Measurements from ENCODE around the gene NDNF. TPM values are rescaled to one million over a fixed set of nuclear protein-coding genes. Genes with fewer than 3 reads are reported as not detected.

The NDNF gene
- total RNA-seq, 1 donor from 2014 or later, result 201 TPM

- TF ChIP-seq CTCF (IDR thresholded peaks at IDR 0.05), result no peak
- no peak for DNase-seq
- Histone ChIP-seq H3K27me3 (no peaks in the 10 kb centered on the region), H3K9me3 (no peaks in the 10 kb centered on the region), H3K4me1 (no peaks in the 10 kb centered on the region), H3K27ac (no peak overlapping the region), H3K4me3 (no peak overlapping the region), H3K36me3 (no peaks in the 10 kb centered on the region)
- no peak for ATAC-seq
- intact Hi-C loops (cut with DNase I), result no loop called here
These were observed 42.2 kb downstream of the NDNF start for GRCh38 chr4:121030131-121030530.

GRCh38 chr4:121026034-121026433, 46.3 kb downstream of the NDNF start:
- no peaks in the 10 kb centered on the region for H3K4me1 ChIP-seq
- H3K36me3 ChIP-seq, result no peaks in the 10 kb centered on the region
- ATAC-seq, result no peak

GRCh38 chr4:121025540-121025939, 46.8 kb downstream of the NDNF start:
- H3K9me3 ChIP-seq, result no peaks in the 10 kb centered on the region
- ATAC-seq, result no peak
- no peak for DNase-seq
- intact Hi-C loops (cut with DNase I), result no loop called here
- no peaks in the 10 kb centered on the region for H3K27me3 ChIP-seq
- H3K27ac ChIP-seq, result no peak overlapping the region
- H3K36me3 ChIP-seq, result no peaks in the 10 kb centered on the region
- no peak for TF ChIP-seq CTCF (IDR thresholded peaks at IDR 0.05)
- no peaks in the 10 kb centered on the region for H3K4me1 ChIP-seq
- no peak overlapping the region for H3K4me3 ChIP-seq

More at GRCh38 chr4:121026034-121026433, 46.3 kb downstream of the NDNF start:
- no peak for TF ChIP-seq CTCF (IDR thresholded peaks at IDR 0.05)
- H3K9me3 ChIP-seq, result no peaks in the 10 kb centered on the region
- H3K27me3 ChIP-seq, result no peaks in the 10 kb centered on the region
- H3K4me3 ChIP-seq, result no peak overlapping the region
- H3K27ac ChIP-seq, result no peak overlapping the region
- no peak for DNase-seq
- intact Hi-C loops (cut with DNase I), result no loop called here

- no peak for TF ChIP-seq CTCF (IDR thresholded peaks at IDR 0.05)
- intact Hi-C loops (cut with DNase I), result no loop called here
- no peaks in the 10 kb centered on the region for H3K27me3 ChIP-seq
These were observed 53.8 kb downstream of the NDNF start for GRCh38 chr4:121018543-121018942.

GRCh38 chr4:121016611-121017010, 55.7 kb downstream of the NDNF start:
- Histone ChIP-seq H3K36me3 (no peaks in the 10 kb centered on the region), H3K4me1 (no peaks in the 10 kb centered on the region), H3K4me3 (no peak overlapping the region), H3K9me3 (no peaks in the 10 kb centered on the region), H3K27me3 (no peaks in the 10 kb centered on the region), H3K27ac (no peak overlapping the region)
- ATAC-seq (peak; percentile 45), DNase-seq (no peak)
- TF ChIP-seq CTCF (IDR thresholded peaks at IDR 0.05), result no peak
- intact Hi-C loops (cut with DNase I), result no loop called here

More at GRCh38 chr4:121018543-121018942, 53.8 kb downstream of the NDNF start:
- H3K4me1 ChIP-seq, result no peaks in the 10 kb centered on the region
- no peaks in the 10 kb centered on the region for H3K36me3 ChIP-seq
- H3K9me3 ChIP-seq, result no peaks in the 10 kb centered on the region
- DNase-seq (no peak), ATAC-seq (no peak)
- H3K27ac ChIP-seq, result no peak overlapping the region
- no peak overlapping the region for H3K4me3 ChIP-seq

- Histone ChIP-seq H3K9me3 (no peaks in the 10 kb centered on the region), H3K4me3 (no peak overlapping the region), H3K27ac (no peak overlapping the region), H3K4me1 (no peaks in the 10 kb centered on the region), H3K36me3 (no peaks in the 10 kb centered on the region), H3K27me3 (no peaks in the 10 kb centered on the region)
- intact Hi-C loops (cut with DNase I), result no loop called here
- no peak for DNase-seq
- ATAC-seq, result no peak
- TF ChIP-seq CTCF (IDR thresholded peaks at IDR 0.05), result no peak
These were observed 56.9 kb downstream of the NDNF start for GRCh38 chr4:121015421-121015820.
